HG03469 (cell line): ENCODE results near the gene KRT82.
"Not testable (repeated sequence)": the region's sequence is repeated elsewhere in the genome, so short reads cannot be mapped to it uniquely, and the experiment has no call there.

Experiments used
- ATAC-seq: cut with Tn5 transposase; IDR thresholded peaks from one replicate; pipeline ENCODE4 v1.9.1; 2021; ENCODE audit warnings: mild to moderate bottlenecking, moderate library complexity, moderate number of reproducible peaks; ENCODE audit not compliant: unreplicated experiment

KRT82 gene

DNA sequence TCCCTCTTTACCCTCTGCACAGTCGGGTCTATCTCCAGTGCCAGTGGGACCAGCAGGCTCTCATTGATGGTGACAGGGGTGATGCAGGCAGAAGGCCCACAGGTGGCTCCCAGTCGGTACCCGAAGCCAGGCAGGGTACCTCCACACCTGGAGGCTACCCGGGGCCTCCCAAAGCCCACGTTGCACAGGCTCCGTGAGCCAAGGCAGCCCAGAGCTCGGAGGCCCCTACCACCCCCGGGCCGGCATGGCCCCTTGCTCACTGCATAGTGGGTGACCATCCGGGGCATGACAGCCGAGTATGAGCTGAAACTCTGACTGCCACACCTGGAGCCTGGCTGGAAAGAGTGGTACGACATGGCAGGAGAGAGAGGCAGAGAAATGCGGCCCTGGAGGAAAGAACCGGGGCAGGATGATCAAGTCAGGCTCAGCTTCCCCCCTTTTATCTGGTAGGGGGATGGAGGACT lies at the start of gene KRT82:
Gene KRT82, minus strand, starts transcription at position 414 of the 464 bp plus-strand sequence. Its CDS starts 58 bp downstream, at position 356.
- no peak for ATAC-seq

DNA sequence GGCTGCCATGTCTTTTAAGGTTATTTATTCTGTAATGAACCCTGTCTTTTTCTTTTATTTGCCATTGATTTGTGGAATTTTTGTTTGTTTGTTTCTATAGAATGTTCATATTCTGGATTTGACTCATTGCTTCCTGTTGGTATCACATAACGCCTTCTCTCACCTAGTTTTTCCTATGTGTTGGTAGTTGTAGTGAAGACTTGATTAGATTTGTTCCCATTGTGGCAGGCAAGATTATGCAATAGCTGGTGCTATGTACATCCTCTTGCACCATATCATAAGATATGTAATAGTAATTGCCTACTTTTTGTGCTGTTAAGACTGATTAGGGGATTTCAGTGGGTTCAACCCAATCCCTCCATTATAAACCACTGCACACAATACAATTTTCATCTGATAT lies 49.7 kb upstream of the KRT82 start:
- no peak for ATAC-seq

DNA sequence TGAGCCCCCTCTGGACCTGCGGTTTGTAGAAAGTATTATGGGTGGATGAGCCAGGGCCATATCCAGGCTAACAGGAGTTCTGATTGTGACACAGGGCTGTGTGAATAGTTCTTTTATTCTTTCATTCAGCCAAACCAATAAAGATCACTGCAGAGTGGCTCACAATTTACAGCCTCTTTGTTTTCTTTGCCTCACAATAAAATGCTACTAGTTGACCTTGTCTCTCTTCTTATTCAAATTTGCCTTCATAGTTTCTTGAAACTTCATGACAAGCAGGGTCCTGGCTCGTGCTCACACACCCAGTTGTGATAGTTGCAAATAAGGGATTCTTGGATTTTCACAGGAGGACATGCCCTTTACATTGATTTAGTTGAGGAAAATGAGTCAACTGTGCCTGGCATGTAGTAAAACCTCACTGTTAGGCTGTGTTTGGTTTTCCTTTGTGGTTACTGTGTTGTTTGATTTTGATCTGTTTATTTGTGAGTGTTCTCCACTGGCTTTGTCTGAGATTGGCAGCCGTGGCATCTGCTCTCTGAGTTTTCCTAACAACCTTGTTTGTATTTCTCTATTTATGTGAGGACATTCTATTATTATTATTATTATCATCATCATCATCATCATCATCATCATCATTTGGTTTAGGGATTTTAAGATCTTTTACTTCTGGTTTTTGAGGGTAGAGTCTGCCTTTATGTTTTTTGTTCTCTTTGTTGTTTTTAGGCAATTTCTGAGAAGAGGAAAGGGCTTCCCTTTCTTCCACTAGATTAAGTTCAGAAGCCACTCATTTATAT lies 48.5 kb upstream of the KRT82 start:
- ATAC-seq, result no peak

DNA sequence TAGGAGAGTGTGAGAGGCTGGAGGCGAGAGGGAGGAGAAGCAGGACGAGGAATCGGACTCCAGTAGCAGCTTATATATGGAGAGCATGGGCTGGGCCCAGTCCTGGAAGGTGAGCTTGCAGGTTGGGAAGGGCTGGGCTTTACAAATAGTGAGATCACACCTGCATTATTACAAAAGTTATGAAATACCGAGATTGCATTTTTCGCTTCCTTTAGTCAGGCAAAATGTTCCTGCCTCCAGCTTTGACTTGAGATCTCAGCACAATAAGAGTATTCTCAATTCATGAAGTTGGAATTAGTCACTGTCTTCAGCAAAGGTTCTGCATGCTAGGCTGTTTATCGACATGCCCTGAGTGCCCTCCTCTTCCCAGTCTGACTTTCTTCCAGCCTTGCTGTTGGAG lies 46.0 kb upstream of the KRT82 start, which contains the start of gene KRT6B:
Gene KRT6B, minus strand, starts transcription at position 46 of the 400 bp plus-strand sequence. CDS start 68 bp downstream, outside the sequence.
- ATAC-seq, result no peak

DNA sequence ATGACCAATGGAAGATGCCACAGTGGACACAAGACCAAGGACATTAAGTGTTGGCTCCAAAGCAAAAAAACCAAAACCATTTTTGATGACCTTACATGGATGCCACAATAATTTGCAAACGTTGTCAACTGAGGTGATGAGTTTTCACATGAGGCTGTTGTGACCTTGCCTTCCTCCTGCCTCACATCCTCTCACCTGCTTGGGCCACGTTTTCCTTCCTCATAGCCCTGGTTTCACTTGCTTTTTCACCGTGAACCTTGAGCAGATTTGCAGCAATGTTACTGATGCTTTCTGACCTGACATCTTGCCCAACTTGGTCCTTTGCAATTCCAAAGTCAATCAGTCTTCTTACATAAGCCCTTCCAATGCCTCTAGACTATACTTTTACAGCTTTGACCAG lies 42.1 kb upstream of the KRT82 start:
- no peak for ATAC-seq

DNA sequence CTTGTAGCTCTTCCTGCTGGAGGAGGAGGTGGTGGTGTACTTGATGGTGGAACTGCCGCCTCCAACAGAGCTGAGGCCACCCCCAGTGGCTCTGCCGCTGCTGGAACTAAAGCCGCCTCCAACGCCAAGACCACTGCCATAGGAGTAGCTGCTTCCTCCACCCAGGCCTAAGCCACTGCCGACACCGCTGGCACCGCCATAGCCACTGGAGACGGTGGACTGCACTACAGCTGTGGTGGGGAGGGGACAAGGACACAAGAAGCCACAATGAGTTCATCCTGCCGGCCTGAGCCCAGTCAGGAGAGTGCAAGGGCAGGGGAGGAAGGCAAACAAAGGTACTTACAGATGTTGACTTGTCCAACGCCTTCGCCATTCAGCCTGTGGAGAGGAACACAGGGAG lies 41.1 kb upstream of the KRT82 start:
- ATAC-seq, result not testable (repeated sequence)

DNA sequence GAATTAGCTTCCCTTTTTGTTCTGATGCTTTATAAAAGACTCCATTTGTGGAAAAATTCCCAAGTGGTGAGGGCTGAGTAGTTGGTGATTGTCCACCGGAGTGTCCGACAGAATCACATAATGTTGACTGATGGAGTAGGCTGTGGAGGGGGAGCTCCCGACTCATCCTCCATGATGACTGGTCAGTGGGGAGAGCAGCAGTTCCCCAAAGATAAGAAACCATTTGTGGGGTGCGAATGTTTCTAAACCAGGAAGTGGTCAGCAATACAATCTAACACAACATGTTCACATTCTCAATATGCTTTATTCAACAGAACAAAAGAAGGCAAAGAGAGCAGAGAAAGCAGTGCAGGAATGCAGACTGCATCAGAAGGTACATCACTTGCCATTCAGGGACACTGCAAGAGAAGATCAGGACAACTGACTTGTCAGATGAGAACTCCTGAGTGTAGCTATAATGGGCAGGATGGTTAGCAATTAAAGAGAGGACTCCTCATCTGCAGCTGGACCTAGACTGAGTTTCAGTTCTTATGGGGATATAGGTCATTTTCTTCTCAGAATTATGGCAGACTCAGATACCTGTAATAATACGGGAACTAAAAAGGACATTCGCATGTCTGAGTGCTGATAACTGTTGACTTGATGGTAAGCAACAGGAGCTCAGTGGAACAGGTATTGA lies 40.4 kb upstream of the KRT82 start:
- ATAC-seq, result no peak

DNA sequence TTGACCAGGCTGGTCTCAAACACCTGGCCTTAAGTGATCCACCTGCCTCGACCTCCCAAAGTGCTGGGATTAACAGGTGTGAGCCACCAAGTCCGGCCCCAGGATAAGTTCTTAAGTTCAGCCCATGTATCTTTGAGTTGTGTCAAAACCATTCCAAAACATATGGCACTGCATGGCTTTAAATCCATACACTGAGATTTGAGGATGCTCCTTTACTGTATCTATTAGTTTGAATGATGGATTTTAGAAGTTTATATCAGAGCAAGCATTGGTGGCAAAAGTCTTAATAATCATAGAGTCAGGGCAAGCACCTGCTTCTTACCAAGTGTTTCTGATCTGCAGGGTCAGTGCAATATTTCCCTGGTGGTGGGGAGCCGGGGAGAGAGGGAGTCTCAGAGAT lies 39.7 kb upstream of the KRT82 start:
- ATAC-seq, result no peak

DNA sequence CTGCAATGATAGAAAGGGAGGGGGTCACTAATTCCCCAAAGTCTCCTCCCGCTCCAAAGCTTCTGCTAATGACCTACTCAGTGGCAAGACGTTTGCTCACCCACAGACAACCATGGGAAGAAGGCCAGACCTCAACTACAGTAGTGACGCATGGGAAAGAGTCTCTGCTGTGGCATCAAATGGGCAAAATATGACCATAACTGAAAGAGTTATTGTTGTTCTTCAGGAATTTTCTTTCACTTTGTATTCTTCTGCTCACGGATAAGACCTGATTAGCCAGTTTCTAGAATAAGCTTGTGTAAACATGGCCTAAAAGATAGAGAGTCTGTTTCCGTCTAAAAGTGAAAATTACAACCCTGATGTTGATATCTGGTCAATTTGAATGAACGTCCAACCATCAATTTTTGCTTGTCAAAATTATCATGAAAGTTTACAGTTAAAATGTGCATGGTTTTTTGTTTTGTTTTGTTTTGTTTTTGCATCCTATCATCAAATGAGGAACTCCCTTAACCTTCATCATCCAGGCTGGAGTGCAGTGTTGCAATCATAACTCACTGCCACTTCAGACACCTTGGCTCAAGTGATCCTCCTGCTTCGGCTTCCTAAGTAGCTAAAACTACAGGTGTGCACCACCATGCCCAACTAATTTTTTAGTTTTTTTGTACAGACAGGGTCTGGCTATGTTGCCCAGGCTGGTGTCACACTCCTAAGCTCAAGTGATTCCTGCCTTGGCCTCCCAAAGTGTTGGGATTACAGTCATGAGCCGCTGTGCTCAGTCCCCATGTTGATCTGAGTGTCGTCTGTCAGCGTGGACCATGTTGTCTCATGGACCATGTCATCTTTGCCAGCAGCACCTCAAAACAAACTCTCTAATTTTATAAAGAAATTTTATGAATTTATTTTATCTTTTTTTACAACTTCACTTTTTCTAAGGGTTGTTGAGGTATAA lies 38.8 kb upstream of the KRT82 start:
- no peak for ATAC-seq

DNA sequence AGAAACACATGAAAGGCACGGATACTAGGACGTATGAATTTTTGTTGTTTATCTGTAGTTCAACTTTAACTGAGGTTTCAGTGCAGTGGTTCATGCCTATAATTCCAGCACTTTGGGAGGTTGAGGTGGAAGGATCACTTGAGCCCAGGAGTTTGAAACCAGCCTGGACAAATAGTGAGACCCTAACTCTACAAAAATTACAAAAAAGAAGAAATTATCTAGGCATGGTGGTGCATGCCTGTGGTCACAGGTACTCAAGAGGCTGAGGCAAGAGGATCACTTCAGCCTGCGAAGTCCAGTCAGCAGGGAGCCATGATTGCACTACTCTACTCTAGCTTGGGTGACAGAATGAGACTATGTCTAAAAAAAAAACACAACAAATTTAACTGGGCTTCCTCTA lies 37.8 kb upstream of the KRT82 start:
- no peak for ATAC-seq

DNA sequence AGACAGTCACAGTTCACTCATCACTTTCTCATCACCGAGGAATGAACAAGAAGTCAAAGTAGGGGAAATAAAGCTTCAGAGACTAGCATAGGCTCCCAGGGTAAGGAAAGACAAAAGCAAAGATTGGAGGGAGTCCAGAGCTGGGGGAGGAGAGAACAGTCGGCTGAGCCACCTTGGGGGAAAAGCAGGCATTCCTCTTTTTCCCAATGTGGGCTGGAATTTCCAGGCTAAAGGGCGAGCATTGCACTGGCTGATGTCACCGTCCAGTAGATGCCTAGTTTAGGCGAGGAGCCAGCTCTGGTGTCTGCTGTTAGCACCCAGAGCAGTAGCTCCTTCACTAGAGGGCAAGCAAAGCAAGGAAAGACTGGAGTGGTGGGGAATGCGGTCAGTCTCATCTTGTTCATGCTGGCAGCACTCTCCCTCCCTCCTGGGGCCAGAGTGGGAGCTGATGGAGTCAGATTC lies 36.5 kb upstream of the KRT82 start:
- ATAC-seq, result no peak

DNA sequence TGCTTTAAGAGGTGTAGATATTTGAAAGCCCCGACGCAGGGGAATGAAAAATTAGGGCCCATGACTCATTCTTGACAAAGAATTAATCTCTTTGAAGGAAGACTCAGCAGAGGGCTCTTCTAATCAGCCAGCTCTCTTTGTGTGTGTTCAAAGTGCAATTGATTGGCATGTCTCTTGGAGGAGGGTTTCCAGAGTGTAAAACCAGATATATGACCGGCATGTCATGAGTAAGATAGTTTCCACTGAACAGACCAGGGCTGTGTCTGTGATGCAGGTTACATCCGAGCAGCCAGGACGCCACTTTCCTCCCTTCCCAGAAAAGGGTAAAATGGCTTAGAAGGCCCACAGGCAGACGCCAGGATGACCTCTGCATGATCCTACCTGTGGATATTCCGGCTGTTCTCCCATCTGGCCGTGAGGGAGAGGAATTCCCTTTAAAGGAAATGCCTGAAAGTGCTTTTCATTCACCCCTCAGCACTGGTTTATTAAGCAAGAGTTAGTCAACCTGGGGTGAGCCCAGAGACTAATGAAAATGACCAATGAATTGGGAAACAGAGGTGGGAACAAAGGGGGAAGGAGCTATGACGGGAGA lies 35.3 kb upstream of the KRT82 start:
- no peak for ATAC-seq

DNA sequence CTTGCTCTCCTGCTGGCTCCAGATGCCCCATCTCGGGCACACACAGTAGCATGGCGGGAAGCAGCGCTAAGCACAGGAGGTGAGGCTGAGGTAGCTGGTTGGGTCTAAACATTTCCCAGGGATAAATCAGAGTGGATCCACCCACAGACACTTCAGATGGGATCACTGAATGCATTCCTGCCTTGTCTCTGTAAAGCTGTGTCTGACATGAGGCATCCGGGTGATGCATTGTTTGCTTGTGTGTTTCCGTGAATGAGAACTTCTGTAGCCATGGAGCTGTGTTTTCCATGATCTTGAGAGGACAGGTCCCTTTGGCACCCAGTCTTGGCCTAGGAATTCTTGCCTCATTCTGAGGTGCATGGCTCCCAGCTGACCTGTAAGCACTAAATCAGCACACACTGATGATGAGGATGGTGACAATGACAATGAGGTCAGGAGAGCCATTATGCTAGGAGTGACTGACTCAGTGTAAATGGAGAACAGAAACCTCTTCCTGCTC lies 34.7 kb upstream of the KRT82 start:
- no peak for ATAC-seq

DNA sequence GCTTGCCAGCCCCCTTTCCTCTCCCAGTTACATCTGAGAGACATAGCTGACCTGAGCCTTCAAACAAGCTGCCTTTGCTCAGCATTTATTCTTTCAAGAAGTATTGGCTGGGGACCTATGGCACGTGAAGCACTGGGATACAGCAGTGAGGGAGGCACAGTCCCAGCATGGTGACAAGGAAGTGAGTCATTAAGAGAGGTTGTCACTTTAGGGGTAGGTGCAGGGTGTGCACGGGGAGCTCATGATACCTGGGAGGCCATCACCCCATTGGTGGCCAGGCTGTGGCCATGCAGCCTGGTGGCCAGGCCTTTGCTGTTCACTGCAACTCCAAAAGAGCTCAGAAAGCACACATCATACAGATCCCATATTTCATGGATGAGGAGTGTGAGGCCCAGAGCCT lies 33.7 kb upstream of the KRT82 start:
- no peak for ATAC-seq

DNA sequence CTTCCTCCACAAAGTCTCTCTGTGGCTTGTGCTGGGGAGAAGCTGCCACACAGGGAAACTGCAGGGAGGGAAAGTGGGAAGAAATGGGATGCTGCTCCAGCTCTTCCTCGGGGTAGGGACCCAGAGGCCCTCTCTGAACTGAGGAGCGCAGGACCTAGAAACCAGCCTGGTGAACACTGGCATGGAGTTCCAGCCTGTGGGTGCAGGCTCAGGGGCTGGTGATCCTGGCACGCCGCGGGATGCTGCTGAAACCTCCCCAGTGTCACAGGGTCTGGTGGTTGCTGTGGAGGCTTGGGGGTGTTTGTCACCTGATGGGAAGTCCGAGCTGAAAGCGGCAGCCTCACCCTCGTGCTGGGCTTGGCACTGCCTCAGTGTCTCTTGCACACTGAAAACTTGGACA lies 33.3 kb upstream of the KRT82 start:
- ATAC-seq, result no peak

DNA sequence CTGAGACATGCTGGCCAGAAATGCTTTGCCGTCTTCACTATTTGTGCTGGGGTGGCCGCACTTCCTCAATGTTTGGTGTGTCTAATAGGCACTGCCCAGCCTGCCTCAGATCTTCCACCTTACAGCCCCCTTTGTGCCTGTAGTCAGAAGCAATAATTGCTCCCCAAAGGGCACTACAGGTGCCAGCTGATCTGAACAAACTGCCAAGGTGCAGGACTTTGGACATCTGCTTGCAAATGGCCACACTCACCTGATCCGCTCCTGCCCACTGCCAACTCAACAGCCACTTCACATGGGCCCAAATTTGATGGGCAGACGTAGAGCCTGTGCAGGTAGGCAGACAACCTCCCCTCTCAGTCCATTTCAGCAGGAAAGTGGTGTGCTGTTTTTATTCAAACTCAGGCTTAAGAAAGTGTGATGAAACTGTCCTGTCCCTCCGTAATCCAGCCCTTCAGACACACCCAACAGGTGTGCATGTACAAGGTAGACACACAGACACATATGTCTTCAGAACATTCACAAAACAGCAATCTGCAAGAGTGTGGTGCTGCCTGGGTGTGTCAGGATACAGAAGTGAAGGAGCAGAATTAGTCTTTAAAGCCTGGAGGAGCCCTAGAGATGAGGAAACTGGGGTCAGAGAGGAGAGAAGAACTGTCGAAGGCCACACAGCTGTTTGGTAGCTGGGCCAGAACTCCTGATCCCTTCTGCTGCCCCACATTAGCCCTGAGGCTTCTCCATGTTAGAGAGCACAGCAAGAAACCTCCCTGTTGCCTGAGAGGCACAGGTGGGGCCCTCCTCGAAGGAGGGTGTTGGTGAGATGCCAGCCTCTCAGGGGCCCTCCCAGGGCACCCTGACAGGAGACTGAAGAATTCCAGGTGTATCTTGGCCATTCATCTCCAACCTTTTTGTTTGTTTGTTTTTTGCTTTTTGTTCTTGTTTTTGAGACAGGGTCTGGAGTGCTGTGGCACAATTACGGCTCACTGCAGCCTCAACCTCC lies 32.5 kb upstream of the KRT82 start:
- ATAC-seq, result no peak

DNA sequence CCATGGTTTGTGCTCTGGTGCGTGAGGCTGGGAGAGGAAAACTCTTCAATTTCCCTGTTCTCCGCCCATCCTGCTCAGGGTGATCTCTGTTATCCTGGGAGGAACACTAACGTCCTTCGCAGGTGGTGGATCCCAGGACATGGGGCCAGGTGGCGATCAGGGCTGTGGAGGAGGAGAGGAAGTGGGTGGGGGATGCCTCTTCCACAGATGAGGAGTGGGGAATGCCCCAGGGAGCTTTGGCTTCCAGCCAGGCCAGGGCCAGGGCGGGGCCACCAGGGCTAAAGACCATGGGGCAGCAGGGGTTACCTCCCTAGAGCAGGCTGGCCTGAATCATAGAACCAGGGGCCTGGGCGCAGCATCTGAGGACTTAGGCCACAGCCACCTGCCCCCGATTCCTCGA lies 31.4 kb upstream of the KRT82 start:
- no peak for ATAC-seq

DNA sequence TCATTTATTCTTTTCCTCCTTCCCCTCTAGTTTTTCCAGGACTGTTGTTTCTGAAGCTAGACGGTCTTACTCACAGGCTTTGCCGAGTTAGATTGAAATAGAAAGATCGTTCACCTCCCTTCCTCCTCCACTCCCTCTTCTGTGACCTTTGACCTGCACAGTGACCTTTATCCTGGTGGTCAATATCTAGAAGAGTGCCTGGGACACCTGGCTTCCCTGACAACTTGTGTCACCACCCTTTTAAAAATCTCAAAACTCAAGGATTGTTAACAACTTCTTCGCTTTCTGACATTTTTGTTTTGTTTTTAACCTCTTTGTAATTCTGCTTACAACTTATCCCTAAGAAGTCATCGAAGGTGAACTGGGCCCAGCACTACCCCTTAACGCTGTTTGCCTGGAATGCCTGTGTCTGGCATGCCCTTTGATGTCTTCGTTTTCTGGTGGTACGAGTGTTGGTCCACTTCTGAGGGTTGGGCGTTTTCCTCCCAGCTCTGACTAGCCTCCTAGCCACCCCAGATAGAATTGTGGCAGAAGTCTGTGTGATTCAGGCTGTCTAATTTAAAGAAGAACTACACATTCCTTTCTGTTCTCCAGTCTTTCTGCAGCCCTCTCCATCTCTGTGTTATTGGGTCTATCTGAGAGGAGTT lies 30.8 kb upstream of the KRT82 start:
- no peak for ATAC-seq
